MV-4-11 (cell line): ENCODE data around the gene MXI1.
A peak's percentile ranks its signal among the peaks of the same experiment; 100 is the strongest.
"Not testable (repeated sequence)": the region's sequence is repeated elsewhere in the genome, so short reads cannot be mapped to it uniquely, and the experiment has no call there.

Source experiments
- DNase-seq: peaks from one replicate; lab custom pipeline; 2025; lab: John Stamatoyannopoulos, UW

The MXI1 gene

GRCh38 chr10:110181911-110182310 is 25.5 kb upstream of the MXI1 start:
- no peak for DNase-seq

GRCh38 chr10:110184398-110184797 is 23.0 kb upstream of the MXI1 start:
- DNase-seq: no peak

GRCh38 chr10:110185646-110186182 is 21.7 kb upstream of the MXI1 start:
- DNase-seq: not testable (repeated sequence)

GRCh38 chr10:110190170-110190569 is 17.2 kb upstream of the MXI1 start:
- DNase-seq: no peak

- DNase-seq: peak; percentile 83
Observed at GRCh38 chr10:110192552-110192951, 14.9 kb upstream of the MXI1 start.

GRCh38 chr10:110200503-110200902 is 6.9 kb upstream of the MXI1 start:
- peak; percentile 88 for DNase-seq

GRCh38 chr10:110201046-110201445 is 6.4 kb upstream of the MXI1 start:
- DNase-seq: not testable (repeated sequence)

GRCh38 chr10:110203500-110204455 is 3.6 kb upstream of the MXI1 start:
- DNase-seq: no peak

GRCh38 chr10:110205051-110205675 is 2.2 kb upstream of the MXI1 start:
- no peak for DNase-seq

GRCh38 chr10:110207805-110208613 is 604 bp downstream of the MXI1 start:
- peak; percentile 57 for DNase-seq

- peak; percentile 63 for DNase-seq
Observed at GRCh38 chr10:110208614-110209453, 1.4 kb downstream of the MXI1 start.

GRCh38 chr10:110209454-110209925 is 2.1 kb downstream of the MXI1 start:
- peak; percentile 41 for DNase-seq

- peak; percentile 0 for DNase-seq
Observed at GRCh38 chr10:110209926-110210673, 2.7 kb downstream of the MXI1 start.

GRCh38 chr10:110210674-110211464 is 3.5 kb downstream of the MXI1 start:
- DNase-seq: peak; percentile 97

GRCh38 chr10:110211465-110211843 is 4.0 kb downstream of the MXI1 start:
- no peak for DNase-seq

GRCh38 chr10:110212119-110213006 is 5.0 kb downstream of the MXI1 start:
- DNase-seq: peak; percentile 83

- DNase-seq: peak; percentile 72
Observed at GRCh38 chr10:110214371-110214826, 7.0 kb downstream of the MXI1 start.
